ENCODE data around the gene UBE2E3.

DNA sequence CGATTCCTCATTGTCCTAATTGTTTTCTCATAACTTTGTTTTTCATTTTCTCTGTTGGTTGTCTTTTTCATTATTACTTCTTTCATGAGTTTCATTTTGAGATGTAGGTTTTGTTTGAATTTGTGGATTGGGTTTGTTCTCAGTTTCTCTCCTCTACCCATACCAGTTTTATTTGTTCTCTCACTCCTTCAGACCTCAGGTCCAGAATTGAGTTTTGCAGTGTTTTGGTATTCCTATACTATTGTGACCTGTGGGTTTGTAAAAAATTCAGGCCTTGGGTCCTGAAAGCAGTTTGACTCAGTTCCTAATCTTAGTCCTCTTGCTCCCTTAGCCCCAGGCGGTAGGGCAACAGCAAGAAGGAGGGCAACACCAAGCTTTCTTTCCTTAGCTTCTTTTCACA is 28.3 kb upstream of the UBE2E3 start:
- TF ChIP-seq, protein P1, sequence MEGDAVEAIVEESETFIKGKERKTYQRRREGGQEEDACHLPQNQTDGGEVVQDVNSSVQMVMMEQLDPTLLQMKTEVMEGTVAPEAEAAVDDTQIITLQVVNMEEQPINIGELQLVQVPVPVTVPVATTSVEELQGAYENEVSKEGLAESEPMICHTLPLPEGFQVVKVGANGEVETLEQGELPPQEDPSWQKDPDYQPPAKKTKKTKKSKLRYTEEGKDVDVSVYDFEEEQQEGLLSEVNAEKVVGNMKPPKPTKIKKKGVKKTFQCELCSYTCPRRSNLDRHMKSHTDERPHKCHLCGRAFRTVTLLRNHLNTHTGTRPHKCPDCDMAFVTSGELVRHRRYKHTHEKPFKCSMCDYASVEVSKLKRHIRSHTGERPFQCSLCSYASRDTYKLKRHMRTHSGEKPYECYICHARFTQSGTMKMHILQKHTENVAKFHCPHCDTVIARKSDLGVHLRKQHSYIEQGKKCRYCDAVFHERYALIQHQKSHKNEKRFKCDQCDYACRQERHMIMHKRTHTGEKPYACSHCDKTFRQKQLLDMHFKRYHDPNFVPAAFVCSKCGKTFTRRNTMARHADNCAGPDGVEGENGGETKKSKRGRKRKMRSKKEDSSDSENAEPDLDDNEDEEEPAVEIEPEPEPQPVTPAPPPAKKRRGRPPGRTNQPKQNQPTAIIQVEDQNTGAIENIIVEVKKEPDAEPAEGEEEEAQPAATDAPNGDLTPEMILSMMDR (IDR thresholded peaks at IDR 0.05), result no peak
- no peak for TF ChIP-seq POLR2AphosphoS5 (IDR thresholded peaks at IDR 0.05)
- no peak for TF ChIP-seq POLR2A (IDR thresholded peaks at IDR 0.05)

Measured in prostate gland (tissue), 2 donors.